Type B pancreatic cell (in vitro differentiated cells): ENCODE measurements around the gene MMGT1. TPM values are rescaled to one million over a fixed set of nuclear protein-coding genes. Genes with fewer than 3 reads are reported as not detected.

ENCODE experiments used
- DNase-seq: peaks from one replicate; pipeline ENCODE4 v3.0.0; 2021; ENCODE audit warnings: mixed read lengths; ENCODE audit not compliant: unreplicated experiment; ENCODE audit errors: extremely low spot score
- H3K27ac Mint-ChIP-seq: 2 replicates; pipeline ENCODE4 v1.8.0; 2021; ENCODE audit warnings: mild to moderate bottlenecking, mixed read lengths
- H3K27me3 Mint-ChIP-seq: 2 replicates; pipeline ENCODE4 v1.8.0; 2021; ENCODE audit warnings: mixed read lengths
- H3K36me3 Mint-ChIP-seq: 2 replicates; pipeline ENCODE4 v1.8.0; 2021; ENCODE audit warnings: mixed read lengths
- H3K4me1 Mint-ChIP-seq: one replicate; pipeline ENCODE4 v1.8.0; 2021; ENCODE audit warnings: mixed read lengths; ENCODE audit not compliant: unreplicated experiment
- H3K4me3 Mint-ChIP-seq: 2 replicates; pipeline ENCODE4 v1.8.0; 2021; ENCODE audit warnings: mild to moderate bottlenecking, mixed read lengths
- H3K9me3 Mint-ChIP-seq: 2 replicates; pipeline ENCODE4 v1.8.0; 2021; ENCODE audit warnings: mixed read lengths
- total RNA-seq: library from RNA; stranded (reverse); gene quantifications from 2 replicates; pipeline ENCODE4 v1.2.1, GENCODE V29; 2021; ENCODE audit warnings: low replicate concordance
- TF ChIP-seq, protein P1 (sequence below): fragments of 200-600 bp; sonication (generic); conservative IDR thresholded peaks from 2 replicates; pipeline ENCODE4 v1.5.0; 2021; ENCODE audit warnings: antibody characterized with exemption, mild to moderate bottlenecking

Gene MMGT1
- total RNA-seq, 1 donor from 2014 or later = 19.3 TPM

- H3K9me3 Mint-ChIP-seq = no peaks in the 10 kb centered on the region
- H3K27me3 Mint-ChIP-seq = no peaks in the 10 kb centered on the region
- no peak overlapping the region for H3K27ac Mint-ChIP-seq
- DNase-seq = no peak
- peaks cover 14% of the 10 kb centered on the region for H3K36me3 Mint-ChIP-seq
- no peak overlapping the region for H3K4me3 Mint-ChIP-seq
- TF ChIP-seq, protein P1, sequence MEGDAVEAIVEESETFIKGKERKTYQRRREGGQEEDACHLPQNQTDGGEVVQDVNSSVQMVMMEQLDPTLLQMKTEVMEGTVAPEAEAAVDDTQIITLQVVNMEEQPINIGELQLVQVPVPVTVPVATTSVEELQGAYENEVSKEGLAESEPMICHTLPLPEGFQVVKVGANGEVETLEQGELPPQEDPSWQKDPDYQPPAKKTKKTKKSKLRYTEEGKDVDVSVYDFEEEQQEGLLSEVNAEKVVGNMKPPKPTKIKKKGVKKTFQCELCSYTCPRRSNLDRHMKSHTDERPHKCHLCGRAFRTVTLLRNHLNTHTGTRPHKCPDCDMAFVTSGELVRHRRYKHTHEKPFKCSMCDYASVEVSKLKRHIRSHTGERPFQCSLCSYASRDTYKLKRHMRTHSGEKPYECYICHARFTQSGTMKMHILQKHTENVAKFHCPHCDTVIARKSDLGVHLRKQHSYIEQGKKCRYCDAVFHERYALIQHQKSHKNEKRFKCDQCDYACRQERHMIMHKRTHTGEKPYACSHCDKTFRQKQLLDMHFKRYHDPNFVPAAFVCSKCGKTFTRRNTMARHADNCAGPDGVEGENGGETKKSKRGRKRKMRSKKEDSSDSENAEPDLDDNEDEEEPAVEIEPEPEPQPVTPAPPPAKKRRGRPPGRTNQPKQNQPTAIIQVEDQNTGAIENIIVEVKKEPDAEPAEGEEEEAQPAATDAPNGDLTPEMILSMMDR = no peak
- H3K4me1 Mint-ChIP-seq = no peaks in the 10 kb centered on the region
Measured at GRCh38 chrX:136015016-136015415, 41.2 kb upstream of the MMGT1 start.

DNA sequence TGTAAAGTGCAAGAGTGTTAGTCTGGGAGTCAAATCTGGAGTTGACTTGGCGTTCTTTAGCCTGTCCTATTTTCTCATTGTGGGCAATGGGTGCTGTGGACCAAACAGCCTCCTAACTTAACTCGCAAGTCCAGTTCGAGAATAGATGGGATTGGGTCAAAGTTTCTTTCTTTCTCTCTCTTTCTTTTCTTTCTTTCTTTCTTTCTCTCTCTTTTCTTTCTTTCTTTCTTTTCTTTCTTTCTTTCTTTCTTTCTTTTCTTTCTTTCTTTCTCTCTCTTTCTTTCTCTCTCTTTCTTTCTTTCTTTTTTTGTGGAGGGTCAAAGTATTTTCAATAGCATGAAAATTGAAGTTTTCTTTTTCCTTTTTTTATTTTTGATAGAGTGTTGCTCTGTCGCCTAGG lies 14.5 kb upstream of the MMGT1 start:
- H3K36me3 Mint-ChIP-seq = peaks cover 4% of the 10 kb centered on the region
- H3K4me3 Mint-ChIP-seq = no peak overlapping the region

GRCh38 chrX:135985973-135986310 lies 12.2 kb upstream of the MMGT1 start:
- Mint-ChIP-seq H3K27me3 (no peaks in the 10 kb centered on the region), H3K4me3 (peak overlapping the region; percentile 90), H3K4me1 (no peaks in the 10 kb centered on the region), H3K27ac (peak overlapping the region; percentile 56), H3K9me3 (no peaks in the 10 kb centered on the region), H3K36me3 (no peaks in the 10 kb centered on the region)
- DNase-seq = no peak
- TF ChIP-seq, protein P1 = no peak

More for the DNA sequence above, 14.5 kb upstream of the MMGT1 start:
- Mint-ChIP-seq H3K27ac (no peak overlapping the region), H3K4me1 (no peaks in the 10 kb centered on the region), H3K9me3 (no peaks in the 10 kb centered on the region), H3K27me3 (no peaks in the 10 kb centered on the region)
- DNase-seq = no peak
- TF ChIP-seq, protein P1 = no peak

- DNase-seq = peak; percentile 75
- H3K9me3 Mint-ChIP-seq = no peaks in the 10 kb centered on the region
- H3K4me3 Mint-ChIP-seq = peak within 1 kb of the TSS; percentile 90
- no peaks in the 10 kb centered on the region for H3K27me3 Mint-ChIP-seq
- H3K4me1 Mint-ChIP-seq = no peaks in the 10 kb centered on the region
- peak within 1 kb of the TSS; percentile 78 for H3K27ac Mint-ChIP-seq
- TF ChIP-seq, protein P1 = no peak
- no peaks in the 10 kb centered on the region for H3K36me3 Mint-ChIP-seq
Measured at GRCh38 chrX:135985157-135985972, 11.6 kb upstream of the MMGT1 start, which contains the start of gene SLC9A6. Gene SLC9A6 (plus strand): TSS chrX:135985435. CDS start chrX:135985659, 224 bp downstream.

GRCh38 chrX:135984791-135985156 lies 11.0 kb upstream of the MMGT1 start:
- no peaks in the 10 kb centered on the region for H3K9me3 Mint-ChIP-seq
- TF ChIP-seq, protein P1 = no peak
- H3K4me1 Mint-ChIP-seq = no peaks in the 10 kb centered on the region
- no peaks in the 10 kb centered on the region for H3K27me3 Mint-ChIP-seq
- H3K4me3 Mint-ChIP-seq = peak overlapping the region; percentile 89
- H3K27ac Mint-ChIP-seq = peak overlapping the region; percentile 78
- H3K36me3 Mint-ChIP-seq = no peaks in the 10 kb centered on the region
- no peak for DNase-seq
